Measurements from ENCODE around the gene STARD13. TPM values are rescaled to one million over a fixed set of nuclear protein-coding genes. Genes with fewer than 3 reads are reported as not detected.

Gene STARD13
- polyA plus RNA-seq, 3 donors from 2014 or later: not detected

- Mint-ChIP-seq H3K36me3 (peaks cover 0 to 3% (median 0%) of the 10 kb centered on the region in 3 donors), H3K27me3 (ENCODE audit: low read depth in 3 of 3) (peaks cover 0 to 3% (median 0%) of the 10 kb centered on the region in 3 donors), H3K27ac (no peak overlapping the region), H3K4me3 (no peak overlapping the region), H3K9me3 (peaks cover 0 to 2% (median 0%) of the 10 kb centered on the region in 6 donors), H3K4me1 (no peaks in the 10 kb centered on the region)
- DNase-seq: no peak
These were observed 197.8 kb downstream of the STARD13 start for GRCh38 chr13:33087790-33088189.

DNA sequence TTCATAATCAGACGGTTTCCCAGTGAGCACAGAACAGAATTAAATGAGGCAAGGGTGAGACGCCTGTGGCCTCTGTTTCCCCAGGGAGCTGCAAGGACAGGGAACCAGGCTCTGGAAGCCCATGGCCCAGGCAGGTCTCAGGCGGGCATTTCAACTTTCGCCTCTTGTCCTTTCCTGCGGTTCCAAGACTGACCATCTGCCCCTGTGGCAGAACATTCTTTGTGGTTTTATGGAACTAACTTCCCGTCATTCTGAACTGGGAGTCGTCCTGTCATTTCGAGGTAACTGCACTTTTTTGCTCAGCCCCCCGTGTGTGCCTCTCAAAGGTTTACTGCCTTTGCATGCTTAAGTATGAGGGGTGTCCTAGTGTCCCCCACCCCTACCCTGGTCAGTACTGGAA, 198.5 kb downstream of the STARD13 start:
- Mint-ChIP-seq H3K4me1 (no peaks in the 10 kb centered on the region), H3K4me3 (no peak overlapping the region), H3K9me3 (peaks cover 0 to 1% (median 0%) of the 10 kb centered on the region in 6 donors), H3K36me3 (peaks cover 0 to 3% (median 0%) of the 10 kb centered on the region in 3 donors), H3K27ac (no peak overlapping the region), H3K27me3 (ENCODE audit: low read depth in 3 of 3) (peaks cover 0 to 3% (median 0%) of the 10 kb centered on the region in 3 donors)
- no peak for DNase-seq

GRCh38 chr13:33083054-33083453, 202.5 kb downstream of the STARD13 start:
- H3K4me3 Mint-ChIP-seq: no peak overlapping the region
- no peak for DNase-seq
- peaks cover 2 to 4% (median 2%) of the 10 kb centered on the region in 3 donors for H3K27me3 Mint-ChIP-seq (ENCODE audit: low read depth in 3 of 3)
- H3K36me3 Mint-ChIP-seq: peaks cover 0 to 3% (median 0%) of the 10 kb centered on the region in 3 donors
- H3K4me1 Mint-ChIP-seq: no peaks in the 10 kb centered on the region
- no peak overlapping the region for H3K27ac Mint-ChIP-seq
- H3K9me3 Mint-ChIP-seq: peaks cover 0 to 3% (median 0%) of the 10 kb centered on the region in 6 donors

DNA sequence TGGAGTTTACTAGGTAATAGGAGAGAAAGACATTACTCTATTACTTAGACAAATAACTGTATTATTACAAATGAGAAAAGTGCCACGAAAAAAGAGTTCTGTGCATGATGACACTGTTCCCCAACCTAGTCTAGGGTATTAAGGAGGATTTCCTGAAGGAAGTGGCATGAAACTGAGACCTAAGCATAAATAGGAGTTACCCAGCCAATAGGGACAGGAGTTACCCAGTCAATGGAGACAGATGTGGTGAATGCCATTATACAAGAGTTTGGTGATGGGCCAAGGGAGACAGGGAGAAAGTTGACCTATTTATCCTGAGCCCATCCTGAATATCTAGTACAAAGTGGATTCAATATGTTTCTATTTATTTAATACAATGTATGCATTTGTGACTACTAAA, 203.9 kb downstream of the STARD13 start:
- Mint-ChIP-seq H3K36me3 (peaks cover 0 to 3% (median 0%) of the 10 kb centered on the region in 3 donors), H3K27ac (no peak overlapping the region), H3K4me1 (no peaks in the 10 kb centered on the region), H3K9me3 (peaks cover 0 to 1% (median 0%) of the 10 kb centered on the region in 6 donors), H3K27me3 (ENCODE audit: low read depth in 3 of 3) (peaks cover 2 to 4% (median 2%) of the 10 kb centered on the region in 3 donors), H3K4me3 (no peak overlapping the region)
- no peak for DNase-seq

GRCh38 chr13:33080972-33081590, 204.5 kb downstream of the STARD13 start:
- H3K4me1 Mint-ChIP-seq: no peaks in the 10 kb centered on the region
- H3K27ac Mint-ChIP-seq: no peak overlapping the region
- peaks cover 0 to 1% (median 0%) of the 10 kb centered on the region in 6 donors for H3K9me3 Mint-ChIP-seq
- H3K4me3 Mint-ChIP-seq: no peak overlapping the region
- DNase-seq: no peak
- H3K27me3 Mint-ChIP-seq (ENCODE audit: low read depth in 3 of 3): peaks cover 2 to 4% (median 2%) of the 10 kb centered on the region in 3 donors
- peaks cover 0 to 3% (median 0%) of the 10 kb centered on the region in 3 donors for H3K36me3 Mint-ChIP-seq

DNA sequence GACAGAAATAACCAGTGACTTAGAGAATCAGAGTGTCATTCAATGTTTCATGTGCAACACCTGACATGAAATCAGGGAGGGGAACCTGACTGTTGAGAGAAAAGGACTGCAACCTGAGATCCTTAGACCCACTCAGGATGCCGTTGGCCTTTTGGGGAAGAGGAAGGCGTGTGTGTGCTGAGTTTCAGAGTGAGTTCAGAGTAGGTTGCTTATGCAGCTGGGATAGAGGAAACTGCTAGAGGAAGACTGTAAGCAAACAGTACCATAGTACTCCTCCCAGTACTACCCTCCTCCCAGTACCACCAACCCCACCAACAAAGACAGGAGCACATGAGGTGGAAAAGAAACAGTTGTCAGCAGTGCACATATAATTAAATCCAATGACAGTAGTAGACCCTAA, 205.6 kb downstream of the STARD13 start:
- Mint-ChIP-seq H3K36me3 (peaks cover 0 to 2% (median 0%) of the 10 kb centered on the region in 3 donors), H3K27ac (no peak overlapping the region), H3K9me3 (peaks cover 0 to 1% (median 0%) of the 10 kb centered on the region in 6 donors)

GRCh38 chr13:33078263-33078662, 207.3 kb downstream of the STARD13 start:
- no peak overlapping the region for H3K4me3 Mint-ChIP-seq
- no peak overlapping the region for H3K27ac Mint-ChIP-seq
- DNase-seq: no peak
- no peaks in the 10 kb centered on the region for H3K36me3 Mint-ChIP-seq
- H3K4me1 Mint-ChIP-seq: no peaks in the 10 kb centered on the region
- H3K9me3 Mint-ChIP-seq: peaks cover 0 to 1% (median 0%) of the 10 kb centered on the region in 6 donors
- H3K27me3 Mint-ChIP-seq (ENCODE audit: low read depth in 3 of 3): peaks cover 1 to 4% (median 2%) of the 10 kb centered on the region in 3 donors

More for the DNA sequence above, 205.6 kb downstream of the STARD13 start:
- Mint-ChIP-seq H3K4me1 (no peaks in the 10 kb centered on the region), H3K4me3 (no peak overlapping the region), H3K27me3 (ENCODE audit: low read depth in 3 of 3) (peaks cover 2 to 3% (median 2%) of the 10 kb centered on the region in 3 donors)
- DNase-seq: no peak

DNA sequence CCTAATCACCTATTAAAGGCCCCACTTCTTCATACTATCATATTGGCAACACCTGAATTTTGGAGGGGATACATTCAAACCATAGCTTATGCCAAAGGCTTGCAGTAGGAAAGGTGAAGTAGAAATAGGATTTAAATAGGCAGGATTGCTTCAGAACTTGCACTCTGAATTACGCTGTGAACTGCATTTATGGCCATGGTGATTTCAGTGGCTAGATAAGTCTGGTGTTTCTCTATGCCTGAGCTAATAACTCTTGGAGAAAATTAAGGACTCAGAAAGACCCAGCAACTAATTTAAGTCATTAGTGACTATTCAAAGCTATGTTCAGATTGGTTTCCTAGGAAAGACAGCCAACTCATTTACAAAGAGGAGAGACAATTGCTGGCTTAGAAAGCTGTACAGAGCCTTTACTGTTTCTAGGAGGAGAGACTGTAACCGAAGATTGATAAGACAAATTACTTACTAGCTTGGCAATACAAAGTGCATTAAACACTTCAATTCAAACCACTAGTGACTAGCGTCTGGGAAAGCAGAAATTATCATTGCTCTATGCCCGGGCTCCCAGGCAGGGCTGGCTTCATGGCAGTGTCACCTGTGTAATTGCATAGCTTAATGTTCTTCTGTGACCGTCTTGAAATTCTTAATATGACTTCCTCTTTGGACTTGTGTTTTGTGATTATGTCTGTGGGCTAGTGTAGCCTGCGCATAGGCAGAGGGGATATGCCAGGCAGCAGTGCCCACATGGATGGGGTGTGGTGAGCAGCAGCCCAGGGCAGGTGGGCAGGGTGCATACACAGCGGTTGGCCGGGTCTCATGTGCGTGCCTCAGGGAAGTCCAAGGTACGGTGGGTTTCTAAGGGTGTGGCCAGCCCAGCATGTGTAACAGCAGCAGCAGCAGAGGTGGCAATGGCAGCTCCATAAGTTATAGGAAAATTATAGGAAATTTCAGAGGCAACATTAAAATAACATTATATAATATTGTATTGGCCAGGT, 209.3 kb downstream of the STARD13 start:
- H3K4me1 Mint-ChIP-seq: no peaks in the 10 kb centered on the region
- DNase-seq: no peak
- H3K9me3 Mint-ChIP-seq: peaks cover 0 to 1% (median 0%) of the 10 kb centered on the region in 6 donors
- no peak overlapping the region for H3K4me3 Mint-ChIP-seq
- H3K36me3 Mint-ChIP-seq: no peaks in the 10 kb centered on the region
- no peak overlapping the region for H3K27ac Mint-ChIP-seq
- H3K27me3 Mint-ChIP-seq (ENCODE audit: low read depth in 3 of 3): peaks cover 1 to 4% (median 4%) of the 10 kb centered on the region in 3 donors

- no peak for DNase-seq
- peaks cover 0 to 4% (median 1%) of the 10 kb centered on the region in 3 donors for H3K27me3 Mint-ChIP-seq (ENCODE audit: low read depth in 3 of 3)
- no peaks in the 10 kb centered on the region for H3K9me3 Mint-ChIP-seq
- H3K4me1 Mint-ChIP-seq: no peaks in the 10 kb centered on the region
- H3K27ac Mint-ChIP-seq: no peak overlapping the region
- H3K36me3 Mint-ChIP-seq: no peaks in the 10 kb centered on the region
- no peak overlapping the region for H3K4me3 Mint-ChIP-seq
These were observed 212.2 kb downstream of the STARD13 start for GRCh38 chr13:33073338-33073737.

DNA sequence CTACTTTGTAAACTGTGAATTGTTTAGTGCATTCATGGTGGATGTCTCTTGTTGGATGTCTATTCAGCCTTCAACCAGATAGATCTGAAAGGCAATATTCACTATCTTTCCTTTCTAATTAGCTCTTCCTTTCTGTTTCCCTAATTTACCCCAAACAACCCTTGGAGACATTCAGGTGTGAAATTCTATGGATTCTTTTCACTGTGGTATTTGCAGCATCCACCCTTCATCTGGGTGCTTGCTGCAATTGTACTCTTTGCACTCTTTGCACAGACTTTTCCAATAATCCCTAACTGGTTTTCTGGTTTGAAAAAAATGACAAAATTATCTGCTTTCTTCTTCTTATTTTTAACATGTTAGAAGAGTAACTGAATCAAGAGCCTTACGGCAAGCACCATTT, 212.8 kb downstream of the STARD13 start:
- H3K27me3 Mint-ChIP-seq (ENCODE audit: low read depth in 3 of 3): peaks cover 0 to 4% (median 1%) of the 10 kb centered on the region in 3 donors
- no peaks in the 10 kb centered on the region for H3K9me3 Mint-ChIP-seq
- no peaks in the 10 kb centered on the region for H3K4me1 Mint-ChIP-seq
- DNase-seq: no peak
- no peak overlapping the region for H3K27ac Mint-ChIP-seq
- H3K4me3 Mint-ChIP-seq: no peak overlapping the region
- H3K36me3 Mint-ChIP-seq: no peaks in the 10 kb centered on the region

GRCh38 chr13:33072282-33072681, 213.3 kb downstream of the STARD13 start:
- H3K36me3 Mint-ChIP-seq: no peaks in the 10 kb centered on the region
- no peak overlapping the region for H3K4me3 Mint-ChIP-seq
- no peaks in the 10 kb centered on the region for H3K4me1 Mint-ChIP-seq
- H3K27ac Mint-ChIP-seq: no peak overlapping the region
- DNase-seq: no peak
- no peaks in the 10 kb centered on the region for H3K9me3 Mint-ChIP-seq
- peaks cover 0 to 4% (median 1%) of the 10 kb centered on the region in 3 donors for H3K27me3 Mint-ChIP-seq (ENCODE audit: low read depth in 3 of 3)

GRCh38 chr13:33070713-33071112, 214.8 kb downstream of the STARD13 start:
- Mint-ChIP-seq H3K27me3 (ENCODE audit: low read depth in 3 of 3) (peaks cover 0 to 4% (median 1%) of the 10 kb centered on the region in 3 donors), H3K36me3 (no peaks in the 10 kb centered on the region), H3K4me3 (no peak overlapping the region), H3K27ac (no peak overlapping the region), H3K4me1 (no peaks in the 10 kb centered on the region), H3K9me3 (no peaks in the 10 kb centered on the region)
- DNase-seq: no peak

DNA sequence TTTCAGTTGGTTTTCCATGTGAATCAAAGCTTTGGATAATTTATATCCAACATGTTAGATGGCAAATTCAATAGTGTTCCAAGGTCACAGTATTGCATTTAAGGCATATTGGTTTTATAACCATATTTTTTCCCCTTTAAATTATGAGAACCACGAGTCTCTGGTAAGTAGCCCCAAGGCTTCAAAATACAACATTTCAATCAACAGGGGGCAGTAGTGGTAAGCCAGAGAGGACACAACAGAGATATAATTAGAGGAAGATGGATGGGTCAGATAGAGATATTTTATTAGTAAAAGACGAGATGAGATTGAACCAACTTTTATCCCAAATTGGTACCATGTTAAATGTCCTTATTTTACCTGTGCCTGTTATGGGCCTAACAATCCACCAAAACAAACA, 216.2 kb downstream of the STARD13 start:
- H3K27me3 Mint-ChIP-seq (ENCODE audit: low read depth in 3 of 3): peaks cover 0 to 3% (median 1%) of the 10 kb centered on the region in 3 donors
- H3K9me3 Mint-ChIP-seq: no peaks in the 10 kb centered on the region
- DNase-seq: no peak
- no peak overlapping the region for H3K4me3 Mint-ChIP-seq
- no peaks in the 10 kb centered on the region for H3K4me1 Mint-ChIP-seq
- H3K36me3 Mint-ChIP-seq: no peaks in the 10 kb centered on the region
- no peak overlapping the region for H3K27ac Mint-ChIP-seq

DNA sequence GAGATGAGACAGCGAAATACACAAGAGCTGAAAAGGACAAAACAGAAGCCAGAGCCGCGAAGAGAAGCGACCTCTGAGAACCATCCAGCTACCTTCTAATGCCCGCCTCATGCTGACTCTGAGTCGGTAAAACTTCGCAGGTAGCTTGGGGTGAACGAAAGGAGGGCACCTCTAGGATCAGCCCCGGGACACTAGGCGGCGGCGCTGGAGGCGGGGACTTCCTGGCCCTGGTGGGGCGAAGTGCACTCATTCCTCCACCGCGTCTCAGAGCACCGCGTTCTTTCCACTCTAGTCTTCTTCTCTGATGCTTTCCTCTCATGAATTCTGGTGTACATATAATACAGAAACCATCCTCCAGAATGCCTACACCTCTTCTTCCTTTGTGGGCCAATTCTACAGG, 219.2 kb downstream of the STARD13 start:
- Mint-ChIP-seq H3K4me1 (no peaks in the 10 kb centered on the region), H3K4me3 (no peak overlapping the region), H3K36me3 (no peaks in the 10 kb centered on the region), H3K9me3 (peaks cover 0 to 2% (median 0%) of the 10 kb centered on the region in 6 donors), H3K27ac (no peak overlapping the region), H3K27me3 (ENCODE audit: low read depth in 3 of 3) (peaks cover 0 to 7% (median 0%) of the 10 kb centered on the region in 3 donors)
- no peak for DNase-seq

Data from immature natural killer cell (primary cell).